ENCODE results near the gene DHRSX.
"Not testable (repeated sequence)": the region's sequence is repeated elsewhere in the genome, so short reads cannot be mapped to it uniquely, and the experiment has no call there.

Gene DHRSX

GRCh38 chrX:2317527-2318055, 183.2 kb downstream of the DHRSX start:
- no peak for DNase-seq

- no peak for DNase-seq
Observed at GRCh38 chrX:2316534-2316933, 184.2 kb downstream of the DHRSX start.

GRCh38 chrX:2315434-2315833, 185.3 kb downstream of the DHRSX start:
- DNase-seq = no peak

GRCh38 chrX:2314831-2315365, 185.9 kb downstream of the DHRSX start:
- DNase-seq = no peak

GRCh38 chrX:2313864-2314640, 186.7 kb downstream of the DHRSX start:
- DNase-seq = no peak

- DNase-seq = not testable (repeated sequence)
Observed at GRCh38 chrX:2312061-2312591, 188.7 kb downstream of the DHRSX start.

GRCh38 chrX:2311501-2311900, 189.3 kb downstream of the DHRSX start:
- no peak for DNase-seq

- no peak for DNase-seq
Observed at GRCh38 chrX:2301901-2302300, 198.9 kb downstream of the DHRSX start.

GRCh38 chrX:2299871-2300270, 200.9 kb downstream of the DHRSX start:
- no peak for DNase-seq

GRCh38 chrX:2286731-2287130, 214.0 kb downstream of the DHRSX start:
- no peak for DNase-seq

GRCh38 chrX:2284601-2285000, 216.2 kb downstream of the DHRSX start:
- no peak for DNase-seq

GRCh38 chrX:2284133-2284532, 216.6 kb downstream of the DHRSX start:
- DNase-seq = no peak

GRCh38 chrX:2283111-2283859, 217.5 kb downstream of the DHRSX start:
- DNase-seq = no peak

- no peak for DNase-seq
Observed at GRCh38 chrX:2282490-2283090, 218.2 kb downstream of the DHRSX start.

- DNase-seq = no peak
Observed at GRCh38 chrX:2272337-2272736, 228.4 kb downstream of the DHRSX start.

- DNase-seq = not testable (repeated sequence)
Observed at GRCh38 chrX:2271595-2271994, 229.2 kb downstream of the DHRSX start.

GRCh38 chrX:2270783-2271182, 230.0 kb downstream of the DHRSX start:
- not testable (repeated sequence) for DNase-seq

GRCh38 chrX:2267890-2268289, 232.9 kb downstream of the DHRSX start:
- no peak for DNase-seq

- DNase-seq = no peak
Observed at GRCh38 chrX:2266445-2267349, 234.1 kb downstream of the DHRSX start.

GRCh38 chrX:2265658-2266444, 234.9 kb downstream of the DHRSX start:
- DNase-seq = not testable (repeated sequence)
